ENCODE measurements around the gene ZIC5. TPM values are rescaled to one million over a fixed set of nuclear protein-coding genes. Genes with fewer than 3 reads are reported as not detected.

ZIC5 gene
- total and polyA plus RNA-seq, 2 of the 13 experiments (the other 11 are each of a cell fraction or from before 2014, with no cell fraction given): 0.02 to 0.07 TPM

DNA sequence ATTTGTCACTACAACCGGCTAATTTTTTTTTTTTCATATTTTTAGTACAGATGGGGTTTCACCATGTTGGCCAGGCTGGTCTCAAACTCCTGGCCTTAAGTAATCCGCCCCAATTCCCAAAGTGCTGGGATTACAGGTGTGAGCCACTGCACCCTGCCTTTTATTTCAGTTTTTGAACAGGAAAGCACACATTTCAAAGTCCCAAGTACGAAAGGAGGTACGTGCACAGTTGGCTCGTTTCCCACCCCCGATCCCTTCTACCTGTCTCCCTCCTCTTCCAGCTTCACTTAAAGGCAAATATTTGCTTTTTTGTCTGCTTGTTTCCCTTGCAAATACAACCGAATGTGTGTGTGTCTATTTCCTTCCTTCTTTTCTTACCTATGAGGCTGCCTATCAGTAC is 30.5 kb downstream of the ZIC5 start (continued):
- TF ChIP-seq, protein P1, sequence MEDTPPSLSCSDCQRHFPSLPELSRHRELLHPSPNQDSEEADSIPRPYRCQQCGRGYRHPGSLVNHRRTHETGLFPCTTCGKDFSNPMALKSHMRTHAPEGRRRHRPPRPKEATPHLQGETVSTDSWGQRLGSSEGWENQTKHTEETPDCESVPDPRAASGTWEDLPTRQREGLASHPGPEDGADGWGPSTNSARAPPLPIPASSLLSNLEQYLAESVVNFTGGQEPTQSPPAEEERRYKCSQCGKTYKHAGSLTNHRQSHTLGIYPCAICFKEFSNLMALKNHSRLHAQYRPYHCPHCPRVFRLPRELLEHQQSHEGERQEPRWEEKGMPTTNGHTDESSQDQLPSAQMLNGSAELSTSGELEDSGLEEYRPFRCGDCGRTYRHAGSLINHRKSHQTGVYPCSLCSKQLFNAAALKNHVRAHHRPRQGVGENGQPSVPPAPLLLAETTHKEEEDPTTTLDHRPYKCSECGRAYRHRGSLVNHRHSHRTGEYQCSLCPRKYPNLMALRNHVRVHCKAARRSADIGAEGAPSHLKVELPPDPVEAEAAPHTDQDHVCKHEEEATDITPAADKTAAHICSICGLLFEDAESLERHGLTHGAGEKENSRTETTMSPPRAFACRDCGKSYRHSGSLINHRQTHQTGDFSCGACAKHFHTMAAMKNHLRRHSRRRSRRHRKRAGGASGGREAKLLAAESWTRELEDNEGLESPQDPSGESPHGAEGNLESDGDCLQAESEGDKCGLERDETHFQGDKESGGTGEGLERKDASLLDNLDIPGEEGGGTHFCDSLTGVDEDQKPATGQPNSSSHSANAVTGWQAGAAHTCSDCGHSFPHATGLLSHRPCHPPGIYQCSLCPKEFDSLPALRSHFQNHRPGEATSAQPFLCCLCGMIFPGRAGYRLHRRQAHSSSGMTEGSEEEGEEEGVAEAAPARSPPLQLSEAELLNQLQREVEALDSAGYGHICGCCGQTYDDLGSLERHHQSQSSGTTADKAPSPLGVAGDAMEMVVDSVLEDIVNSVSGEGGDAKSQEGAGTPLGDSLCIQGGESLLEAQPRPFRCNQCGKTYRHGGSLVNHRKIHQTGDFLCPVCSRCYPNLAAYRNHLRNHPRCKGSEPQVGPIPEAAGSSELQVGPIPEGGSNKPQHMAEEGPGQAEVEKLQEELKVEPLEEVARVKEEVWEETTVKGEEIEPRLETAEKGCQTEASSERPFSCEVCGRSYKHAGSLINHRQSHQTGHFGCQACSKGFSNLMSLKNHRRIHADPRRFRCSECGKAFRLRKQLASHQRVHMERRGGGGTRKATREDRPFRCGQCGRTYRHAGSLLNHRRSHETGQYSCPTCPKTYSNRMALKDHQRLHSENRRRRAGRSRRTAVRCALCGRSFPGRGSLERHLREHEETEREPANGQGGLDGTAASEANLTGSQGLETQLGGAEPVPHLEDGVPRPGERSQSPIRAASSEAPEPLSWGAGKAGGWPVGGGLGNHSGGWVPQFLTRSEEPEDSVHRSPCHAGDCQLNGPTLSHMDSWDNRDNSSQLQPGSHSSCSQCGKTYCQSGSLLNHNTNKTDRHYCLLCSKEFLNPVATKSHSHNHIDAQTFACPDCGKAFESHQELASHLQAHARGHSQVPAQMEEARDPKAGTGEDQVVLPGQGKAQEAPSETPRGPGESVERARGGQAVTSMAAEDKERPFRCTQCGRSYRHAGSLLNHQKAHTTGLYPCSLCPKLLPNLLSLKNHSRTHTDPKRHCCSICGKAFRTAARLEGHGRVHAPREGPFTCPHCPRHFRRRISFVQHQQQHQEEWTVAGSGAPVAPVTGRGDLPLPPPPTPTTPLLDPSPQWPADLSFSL (CRISPR knock-in tag; IDR thresholded peaks at IDR 0.05): peak; percentile 61; the same call in 1 of the 2 replicates
- TF ChIP-seq, protein P2, sequence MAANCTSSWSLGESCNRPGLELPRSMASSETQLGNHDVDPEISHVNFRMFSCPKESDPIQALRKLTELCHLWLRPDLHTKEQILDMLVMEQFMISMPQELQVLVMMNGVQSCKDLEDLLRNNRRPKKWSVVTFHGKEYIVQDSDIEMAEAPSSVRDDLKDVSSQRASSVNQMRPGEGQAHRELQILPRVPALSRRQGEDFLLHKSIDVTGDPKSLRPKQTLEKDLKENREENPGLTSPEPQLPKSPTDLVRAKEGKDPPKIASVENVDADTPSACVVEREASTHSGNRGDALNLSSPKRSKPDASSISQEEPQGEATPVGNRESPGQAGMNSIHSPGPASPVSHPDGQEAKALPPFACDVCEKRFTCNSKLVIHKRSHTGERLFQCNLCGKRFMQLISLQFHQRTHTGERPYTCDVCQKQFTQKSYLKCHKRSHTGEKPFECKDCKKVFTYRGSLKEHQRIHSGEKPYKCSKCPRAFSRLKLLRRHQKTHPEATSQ (CRISPR knock-in tag; IDR thresholded peaks at IDR 0.05; ENCODE audit: borderline replicate concordance): no peak; the same call in 1 of the 2 replicates
- TF ChIP-seq ZNF746 (CRISPR knock-in tag; IDR thresholded peaks at IDR 0.05) (peak; percentile 94; the same call in 1 of the 2 replicates), CHCHD3 (CRISPR knock-in tag; IDR thresholded peaks at IDR 0.05) (no peak), BORCS8-MEF2B (CRISPR knock-in tag; IDR thresholded peaks at IDR 0.05) (0 out of 2 replicates have a peak, but pooled peaks have one; percentile 19), ZNF563 (CRISPR knock-in tag; IDR thresholded peaks at IDR 0.05) (no peak), THYN1 (CRISPR knock-in tag; IDR thresholded peaks at IDR 0.05; ENCODE audit: borderline replicate concordance, low read depth) (no peak), HOXD1 (CRISPR knock-in tag; IDR thresholded peaks at IDR 0.05) (no peak), ZIK1 (CRISPR knock-in tag; IDR thresholded peaks at IDR 0.05; ENCODE audit: borderline replicate concordance, low read depth) (no peak), MAFG (CRISPR knock-in tag; IDR thresholded peaks at IDR 0.05) (no peak), PHF20 (CRISPR knock-in tag; IDR thresholded peaks at IDR 0.05) (no peak), PAF1 (CRISPR knock-in tag; IDR thresholded peaks at IDR 0.05) (no peak)
- TF ChIP-seq, protein P3, sequence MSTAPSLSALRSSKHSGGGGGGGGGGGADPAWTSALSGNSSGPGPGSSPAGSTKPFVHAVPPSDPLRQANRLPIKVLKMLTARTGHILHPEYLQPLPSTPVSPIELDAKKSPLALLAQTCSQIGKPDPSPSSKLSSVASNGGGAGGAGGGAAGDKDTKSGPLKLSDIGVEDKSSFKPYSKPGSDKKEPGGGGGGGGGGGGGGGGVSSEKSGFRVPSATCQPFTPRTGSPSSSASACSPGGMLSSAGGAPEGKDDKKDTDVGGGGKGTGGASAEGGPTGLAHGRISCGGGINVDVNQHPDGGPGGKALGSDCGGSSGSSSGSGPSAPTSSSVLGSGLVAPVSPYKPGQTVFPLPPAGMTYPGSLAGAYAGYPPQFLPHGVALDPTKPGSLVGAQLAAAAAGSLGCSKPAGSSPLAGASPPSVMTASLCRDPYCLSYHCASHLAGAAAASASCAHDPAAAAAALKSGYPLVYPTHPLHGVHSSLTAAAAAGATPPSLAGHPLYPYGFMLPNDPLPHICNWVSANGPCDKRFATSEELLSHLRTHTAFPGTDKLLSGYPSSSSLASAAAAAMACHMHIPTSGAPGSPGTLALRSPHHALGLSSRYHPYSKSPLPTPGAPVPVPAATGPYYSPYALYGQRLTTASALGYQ (CRISPR knock-in tag; IDR thresholded peaks at IDR 0.05): peak; percentile 54; the same call in 1 of the 2 replicates
